NB4 (cell line): ENCODE measurements around the gene MAP3K4.

Source experiments
- MAX ChIP-seq: IDR thresholded peaks from 2 replicates; pipeline ENCODE4 v1.6.1; 2011; ENCODE audit warnings: low read depth, low read length
- TF ChIP-seq, protein P1 (sequence below): IDR thresholded peaks from one replicate; pipeline ENCODE4 v1.5.1; 2012; ENCODE audit warnings: low read depth, low read length

DNA sequence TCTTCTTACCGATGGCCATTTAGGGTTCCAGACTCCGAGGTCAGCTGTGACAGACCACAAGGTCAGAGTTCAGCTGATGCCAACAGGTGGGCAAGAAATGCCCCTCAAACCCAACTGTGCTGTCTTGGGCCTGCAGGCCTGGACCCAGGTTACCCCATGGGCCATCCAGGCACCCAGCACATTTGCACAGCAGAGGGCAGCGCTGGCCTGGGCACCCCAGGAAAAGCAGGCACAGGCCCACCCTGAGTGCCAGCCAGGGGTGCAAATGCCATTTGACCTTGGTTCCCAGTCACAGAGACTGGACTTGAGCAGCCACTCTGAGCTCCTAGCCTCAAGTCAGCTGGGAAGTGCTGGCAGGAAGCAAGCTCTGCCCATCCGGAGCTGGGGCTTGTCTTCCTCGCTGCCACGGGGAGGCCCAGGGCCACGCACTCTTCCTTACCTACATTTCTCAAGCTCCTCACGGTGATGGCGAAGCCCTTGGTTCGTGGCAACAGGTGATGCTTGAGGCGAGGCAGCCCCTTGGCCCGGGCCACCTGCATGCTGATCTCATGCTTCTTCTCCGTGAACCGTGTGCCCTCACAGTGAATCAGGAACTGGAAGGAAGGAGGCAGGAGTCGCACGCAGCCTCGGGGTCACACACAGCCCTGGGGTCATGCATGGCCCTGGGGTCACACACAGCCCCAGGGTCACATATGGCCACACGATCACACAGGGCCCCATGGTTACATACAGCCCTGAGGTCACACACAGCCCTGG, 161.5 kb downstream of the MAP3K4 start:
- TF ChIP-seq, protein P1, sequence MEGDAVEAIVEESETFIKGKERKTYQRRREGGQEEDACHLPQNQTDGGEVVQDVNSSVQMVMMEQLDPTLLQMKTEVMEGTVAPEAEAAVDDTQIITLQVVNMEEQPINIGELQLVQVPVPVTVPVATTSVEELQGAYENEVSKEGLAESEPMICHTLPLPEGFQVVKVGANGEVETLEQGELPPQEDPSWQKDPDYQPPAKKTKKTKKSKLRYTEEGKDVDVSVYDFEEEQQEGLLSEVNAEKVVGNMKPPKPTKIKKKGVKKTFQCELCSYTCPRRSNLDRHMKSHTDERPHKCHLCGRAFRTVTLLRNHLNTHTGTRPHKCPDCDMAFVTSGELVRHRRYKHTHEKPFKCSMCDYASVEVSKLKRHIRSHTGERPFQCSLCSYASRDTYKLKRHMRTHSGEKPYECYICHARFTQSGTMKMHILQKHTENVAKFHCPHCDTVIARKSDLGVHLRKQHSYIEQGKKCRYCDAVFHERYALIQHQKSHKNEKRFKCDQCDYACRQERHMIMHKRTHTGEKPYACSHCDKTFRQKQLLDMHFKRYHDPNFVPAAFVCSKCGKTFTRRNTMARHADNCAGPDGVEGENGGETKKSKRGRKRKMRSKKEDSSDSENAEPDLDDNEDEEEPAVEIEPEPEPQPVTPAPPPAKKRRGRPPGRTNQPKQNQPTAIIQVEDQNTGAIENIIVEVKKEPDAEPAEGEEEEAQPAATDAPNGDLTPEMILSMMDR = peak; percentile 23
- no peak for TF ChIP-seq MAX
